ENCODE data around the gene PDE1A.

GRCh38 chr2:182230561-182230960 is 196.3 kb downstream of the PDE1A start:
- TF ChIP-seq CTCF (conservative IDR thresholded peaks at IDR 0.05), result no peak
- no peak for TF ChIP-seq EZH2 (IDR thresholded peaks at IDR 0.05; ENCODE audit: low read depth)
